AG04450 (cell line): ENCODE results near the gene ATP1A1. TPM values are rescaled to one million over a fixed set of nuclear protein-coding genes. Genes with fewer than 3 reads are reported as not detected.

Experiments
- CTCF ChIA-PET: fragments of 300-600, 350-600 bp; formaldehyde crosslinking; extraction: SDS; loops from one replicate; lab custom pipeline; 2022; ENCODE audit warnings: antibody characterized with exemption, inconsistent platforms; lab: Charles Lee
- POLR2A ChIA-PET: fragments of 350-600 bp; formaldehyde crosslinking; extraction: SDS; loops from one replicate; lab custom pipeline; 2021; ENCODE audit warnings: antibody characterized with exemption, inconsistent platforms; lab: Yijun Ruan, JAX
- DNase-seq: peaks from one replicate; pipeline ENCODE4 v3.0.0-alpha.2; 2011; ENCODE audit warnings: low read depth, low spot score
- H3K27ac ChIP-seq: one replicate; pipeline ENCODE4 v1.5.1; 2012; ENCODE audit warnings: low read depth, low read length, control low read depth
- H3K27me3 ChIP-seq: one replicate; pipeline ENCODE4 v1.6.0; 2012; ENCODE audit warnings: low read length; ENCODE audit not compliant: control insufficient read depth, insufficient read depth
- H3K4me3 ChIP-seq: 2 replicates; pipeline ENCODE4 v1.5.1; 2011; ENCODE audit warnings: mild to moderate bottlenecking, low read depth, low read length, control low read depth
- H3K9me3 ChIP-seq: 2 replicates; pipeline ENCODE4 v1.5.1; 2012; ENCODE audit warnings: low read length; ENCODE audit not compliant: control insufficient read depth, insufficient read depth
- CTCF ChIP-seq: IDR thresholded peaks from 2 replicates; pipeline ENCODE4 v1.5.1; 2011; ENCODE audit warnings: low read depth, low read length, control low read depth, inconsistent platforms
- polyA plus RNA-seq: library from polyadenylated mRNA; depleted of rRNA; stranded (reverse); fragments of >200 nt; gene quantifications from 2 replicates; pipeline ENCODE4 v1.2.3, GENCODE V29; 2011

ATP1A1 gene
- polyA plus RNA-seq, 1 experiment: 194 TPM

- DNase-seq: no peak
Observed at GRCh38 chr1:116409751-116410191, 36.7 kb downstream of the ATP1A1 start.

GRCh38 chr1:116411784-116412479 lies 38.9 kb downstream of the ATP1A1 start:
- DNase-seq: no peak
- CTCF ChIA-PET: interaction anchor here (1.3 to 1.7 kb wide), 2 partner anchors 74 to 87 kb away, joined by 3 to 7 read pairs; no protein-coding TSS in a partner anchor
- H3K27me3 ChIP-seq: no peaks in the 10 kb centered on the region
- H3K4me3 ChIP-seq: no peak overlapping the region
- POLR2A ChIA-PET: no interaction called here
- no peaks in the 10 kb centered on the region for H3K9me3 ChIP-seq
- H3K27ac ChIP-seq: no peak overlapping the region
- TF ChIP-seq CTCF: no peak

More at GRCh38 chr1:116409751-116410191, 36.7 kb downstream of the ATP1A1 start:
- no peak overlapping the region for H3K27ac ChIP-seq
- no peak for TF ChIP-seq CTCF
- no peaks in the 10 kb centered on the region for H3K9me3 ChIP-seq
- ChIA-PET POLR2A (no interaction called here), CTCF (interaction anchor here (0.8 kb wide), 1 partner anchor 271 kb away, joined by 3 read pairs; no protein-coding TSS in a partner anchor)
- H3K27me3 ChIP-seq: no peaks in the 10 kb centered on the region
- H3K4me3 ChIP-seq: no peak overlapping the region

DNA sequence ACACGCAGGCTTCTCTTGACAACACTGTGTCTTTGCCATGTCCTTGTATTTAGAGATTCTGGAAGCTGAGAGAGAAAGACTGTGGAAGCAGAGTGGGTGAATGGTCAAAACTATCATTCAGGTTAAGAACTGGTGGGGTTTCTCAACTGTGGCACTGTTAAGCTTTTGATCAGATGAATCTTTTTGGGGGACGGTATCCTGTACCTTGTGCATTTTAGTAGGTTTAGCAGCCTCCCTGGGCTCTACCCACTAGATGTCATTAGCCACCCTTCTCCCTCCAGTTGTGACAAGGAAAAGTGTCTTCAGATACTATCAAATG lies 39.4 kb downstream of the ATP1A1 start:
- DNase-seq: no peak
- TF ChIP-seq CTCF: no peak
- ChIA-PET CTCF (interaction anchor here (1.3 to 1.7 kb wide), 2 partner anchors 73 to 87 kb away, joined by 3 to 7 read pairs; no protein-coding TSS in a partner anchor), POLR2A (no interaction called here)
- H3K27me3 ChIP-seq: no peaks in the 10 kb centered on the region
- H3K4me3 ChIP-seq: no peak overlapping the region
- no peak overlapping the region for H3K27ac ChIP-seq
- H3K9me3 ChIP-seq: no peaks in the 10 kb centered on the region

DNA sequence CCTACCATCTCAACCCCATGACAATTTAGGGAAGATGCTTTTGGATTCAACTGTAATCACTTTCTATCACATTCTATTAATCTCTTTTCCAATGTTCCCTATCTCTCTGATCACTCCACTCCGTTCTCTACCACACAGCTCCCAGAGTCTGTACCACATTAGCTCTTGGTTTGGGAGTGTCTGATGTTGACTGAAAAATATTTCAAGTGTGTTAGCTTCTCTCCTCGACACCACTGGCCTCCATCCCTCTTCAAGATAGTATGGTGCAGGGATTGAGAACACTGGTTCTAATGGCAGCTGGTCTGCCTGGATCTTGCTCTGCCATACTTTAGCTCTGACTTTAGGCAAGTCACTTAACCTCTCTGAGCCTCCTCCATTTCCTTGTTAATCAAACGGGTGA lies 39.9 kb downstream of the ATP1A1 start:
- POLR2A ChIA-PET: no interaction called here

More for the DNA sequence above, 39.9 kb downstream of the ATP1A1 start:
- CTCF ChIA-PET: interaction anchor here (1.3 to 1.7 kb wide), 2 partner anchors 73 to 86 kb away, joined by 3 to 7 read pairs; no protein-coding TSS in a partner anchor
- TF ChIP-seq CTCF: no peak
- no peaks in the 10 kb centered on the region for H3K27me3 ChIP-seq
- no peak for DNase-seq
- H3K4me3 ChIP-seq: no peak overlapping the region
- no peak overlapping the region for H3K27ac ChIP-seq
- no peaks in the 10 kb centered on the region for H3K9me3 ChIP-seq
